Stomach (tissue), 9 donors: ENCODE measurements around the gene RAD50. TPM values are rescaled to one million over a fixed set of nuclear protein-coding genes. Genes with fewer than 3 reads are reported as not detected.

Experiments
- DNase-seq, 2 donors: peaks; one replicate each; pipeline versions ENCODE4 v3.0.0 to v3.0.0-alpha.2; 2013 to 2019
- H3K27ac ChIP-seq, 5 donors: fragments of 200-600 bp in 4 of 5; sonication (generic) in 4 of 5; one replicate each; pipeline ENCODE4 v1.5.1; 2013 to 2019; ENCODE audit warnings: mild to moderate bottlenecking in 1 of 5, moderate library complexity in 1 of 5
- H3K27me3 ChIP-seq, 3 donors: fragments of 200-600 bp; sonication (generic); one replicate each; pipeline ENCODE4 v1.5.1; 2017 to 2019; ENCODE audit warnings: mixed run types in 1 of 3
- H3K36me3 ChIP-seq, 4 donors: fragments of 200-600 bp; sonication (generic); 1 replicate in 3 of 4; 2 replicates in 1 of 4; pipeline ENCODE4 v1.5.1; 2016 to 2019
- H3K4me1 ChIP-seq, 4 donors: fragments of 200-600 bp; sonication (generic); one replicate each; pipeline ENCODE4 v1.5.1; 2016 to 2019
- H3K4me3 ChIP-seq, 4 donors: fragments of 200-600 bp; sonication (generic) in 3 of 4; one replicate each; pipeline ENCODE4 v1.5.1; 2016 to 2019; ENCODE audit warnings: mild to moderate bottlenecking in 1 of 4
- H3K9me3 ChIP-seq, 4 donors: fragments of 200-600 bp; sonication (generic); one replicate each; pipeline ENCODE4 v1.5.1; 2016 to 2019
- EP300 ChIP-seq: sonication (generic); formaldehyde crosslinking; IDR thresholded peaks from one replicate; pipeline ENCODE4 v1.6.1; 2017; ENCODE audit warnings: antibody characterized with exemption
- POLR2A ChIP-seq, 4 donors: fragments of 450-650 bp; IDR thresholded peaks; one replicate each; pipeline ENCODE4 v1.6.1; 2016; ENCODE audit warnings: antibody characterized with exemption in 4 of 4, control low read depth in 2 of 4, mild to moderate bottlenecking in 1 of 4, moderate library complexity in 1 of 4
- POLR2AphosphoS5 ChIP-seq, 3 donors: sonication (generic); formaldehyde crosslinking; IDR thresholded peaks; one replicate each; pipeline ENCODE4 v1.6.1; 2016; ENCODE audit warnings: antibody characterized with exemption in 3 of 3
- WGBS, 5 donors: extraction: QIAGEN DNeasy Blood & Tissue Kit in 3 of 5; methylation state at CpG; one replicate each; pipeline versions ENCODE4 v1.1.5 to v1.1.7; 2013 to 2018; 5-methylcytosine and 5-hydroxymethylcytosine counted together
- intact Hi-C: fragments of 100-400 bp; cut with DNase I; formaldehyde crosslinking; loops from one replicate; pipeline ENCODE4 v1.15.1; 2023; ENCODE audit warnings: low total_unique reads
- polyA plus RNA-seq, 3 donors: library from polyadenylated mRNA; stranded (reverse); fragments of 200-250 nt; gene quantifications; one replicate each; pipeline ENCODE4 v1.2.3, GENCODE V29; 2013
- total RNA-seq, 5 donors: library from RNA; depleted of rRNA; stranded (reverse); fragments of >200 nt; gene quantifications; one replicate each; pipeline versions ENCODE4 v1.1.0 to v1.2.3, GENCODE V29; 2014 to 2016
- TF ChIP-seq, protein P1 (sequence below), 7 experiments: fragments of 450-650 bp in 4 of 7; fragments of 200-600 bp in 3 of 7; sonication (generic) in 3 of 7; IDR thresholded peaks; one replicate each; pipeline ENCODE4 v1.5.1; 2016 to 2019; ENCODE audit warnings: antibody characterized with exemption in 7 of 7, control low read depth in 2 of 7, mild to moderate bottlenecking in 1 of 7
- donor health status: healthy with polysubstance abuse.
- donor health status: Bipolar disorder and iron deficiency.
- donor health status: healthy.

Gene RAD50
- total and polyA plus RNA-seq, 8 donors, result 5.2 to 93.2 (median 31.8) TPM

DNA sequence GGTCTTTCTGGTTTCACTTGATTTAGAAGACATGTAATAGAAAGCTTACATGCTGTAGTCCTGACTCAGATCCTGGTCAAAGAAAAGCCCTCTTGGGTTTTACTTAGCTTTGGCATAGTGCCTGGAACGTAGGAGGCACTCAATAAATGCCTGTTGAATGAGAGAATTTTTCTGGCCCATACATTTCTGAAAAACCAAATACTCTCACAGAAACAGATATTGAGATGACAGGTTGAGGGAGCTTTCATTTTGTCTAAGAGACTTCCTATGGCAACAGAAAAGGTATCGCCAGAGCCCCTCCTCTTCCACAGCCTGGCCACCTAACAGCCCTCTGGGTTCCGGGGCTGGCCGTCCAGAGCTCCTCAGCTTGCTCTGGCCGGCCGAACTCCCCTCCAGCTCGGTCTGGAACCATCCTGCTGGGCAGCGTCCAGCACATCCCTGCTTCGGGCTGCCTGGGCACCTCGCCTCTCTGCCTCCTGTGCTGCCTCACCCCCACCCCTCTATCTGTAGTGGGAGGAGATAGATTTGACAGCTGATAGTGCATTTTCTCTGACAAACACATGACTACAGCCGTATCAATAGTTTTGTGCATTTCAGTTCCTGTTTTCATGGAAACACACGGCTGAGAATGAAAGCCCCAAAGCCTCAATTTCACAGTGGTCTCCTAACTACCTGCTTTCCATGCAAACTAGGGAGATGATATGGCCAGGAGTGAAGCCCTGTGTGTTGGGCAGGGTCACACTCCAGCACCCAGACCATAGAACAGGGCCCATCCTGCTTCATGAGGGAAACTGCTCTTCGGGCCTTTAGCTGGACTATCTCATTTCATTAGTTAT lies 118.1 kb downstream of the RAD50 start:
- 65 to 79% (median 68%) methylated on average over 13 of the region's 13 CpGs for WGBS, 5 donors
- intact Hi-C loops, result no loop called here

DNA sequence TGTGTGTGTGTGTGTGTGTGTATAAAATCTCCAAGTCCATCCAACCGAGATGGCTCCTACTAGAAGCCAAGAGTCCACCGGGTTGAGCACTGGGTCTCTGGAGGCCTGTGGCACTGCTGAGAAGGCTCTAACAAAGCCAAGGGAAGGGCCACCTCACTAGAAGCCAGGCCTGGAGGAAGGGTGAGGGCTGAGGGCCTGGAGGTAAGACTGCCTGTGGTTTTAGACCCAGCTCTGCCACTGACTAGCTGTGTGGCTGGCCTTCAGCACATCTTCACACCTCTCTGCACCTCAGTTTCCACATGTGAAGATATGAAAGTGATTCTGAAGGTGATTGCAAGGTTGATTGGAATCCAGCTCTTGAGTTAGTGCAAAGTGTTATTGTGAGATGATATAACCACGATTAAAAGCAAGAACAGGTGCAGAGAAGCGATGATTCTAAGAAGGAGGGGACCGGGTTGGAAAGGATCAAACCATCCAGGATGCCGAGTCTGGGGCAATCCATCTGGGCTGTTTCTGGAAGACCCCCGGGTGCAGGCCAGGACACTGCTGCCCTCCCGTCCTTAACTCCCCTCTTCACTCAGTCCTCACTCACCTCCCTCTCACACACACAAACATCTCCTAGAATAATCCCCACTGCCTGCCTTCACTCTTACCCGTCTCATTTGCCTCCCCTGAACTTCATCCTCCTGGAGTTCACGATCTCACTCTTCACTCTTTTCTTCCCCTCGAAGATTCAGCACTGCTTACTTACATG lies 119.3 kb downstream of the RAD50 start:
- 89 to 97% (median 95%) methylated on average over 9 to 11 of the region's 11 CpGs for WGBS, 5 donors
- no peak overlapping the region for H3K4me3 ChIP-seq

More for the DNA sequence above, 118.1 kb downstream of the RAD50 start:
- peak overlapping the region in 4 of 5 donors; percentile 44 to 80 (median 64) for H3K27ac ChIP-seq
- no peaks in the 10 kb centered on the region for H3K36me3 ChIP-seq
- TF ChIP-seq POLR2AphosphoS5 (IDR thresholded peaks at IDR 0.05) (no peak), POLR2A (IDR thresholded peaks at IDR 0.05) (no peak), EP300 (no peak)
- TF ChIP-seq, protein P1, sequence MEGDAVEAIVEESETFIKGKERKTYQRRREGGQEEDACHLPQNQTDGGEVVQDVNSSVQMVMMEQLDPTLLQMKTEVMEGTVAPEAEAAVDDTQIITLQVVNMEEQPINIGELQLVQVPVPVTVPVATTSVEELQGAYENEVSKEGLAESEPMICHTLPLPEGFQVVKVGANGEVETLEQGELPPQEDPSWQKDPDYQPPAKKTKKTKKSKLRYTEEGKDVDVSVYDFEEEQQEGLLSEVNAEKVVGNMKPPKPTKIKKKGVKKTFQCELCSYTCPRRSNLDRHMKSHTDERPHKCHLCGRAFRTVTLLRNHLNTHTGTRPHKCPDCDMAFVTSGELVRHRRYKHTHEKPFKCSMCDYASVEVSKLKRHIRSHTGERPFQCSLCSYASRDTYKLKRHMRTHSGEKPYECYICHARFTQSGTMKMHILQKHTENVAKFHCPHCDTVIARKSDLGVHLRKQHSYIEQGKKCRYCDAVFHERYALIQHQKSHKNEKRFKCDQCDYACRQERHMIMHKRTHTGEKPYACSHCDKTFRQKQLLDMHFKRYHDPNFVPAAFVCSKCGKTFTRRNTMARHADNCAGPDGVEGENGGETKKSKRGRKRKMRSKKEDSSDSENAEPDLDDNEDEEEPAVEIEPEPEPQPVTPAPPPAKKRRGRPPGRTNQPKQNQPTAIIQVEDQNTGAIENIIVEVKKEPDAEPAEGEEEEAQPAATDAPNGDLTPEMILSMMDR (IDR thresholded peaks at IDR 0.05), result no peak
- no peaks in the 10 kb centered on the region for H3K27me3 ChIP-seq
- peak in 1 of 2 donors; percentile 77 for DNase-seq
- H3K4me1 ChIP-seq, result peaks cover 5 to 27% (median 14%) of the 10 kb centered on the region in 4 donors
- H3K9me3 ChIP-seq, result no peaks in the 10 kb centered on the region
- no peak overlapping the region for H3K4me3 ChIP-seq

GRCh38 chr5:132677191-132677590 lies 120.4 kb downstream of the RAD50 start:
- Histone ChIP-seq H3K27ac (peak overlapping the region in 3 of 5 donors; percentile 21 to 77 (median 47)), H3K36me3 (no peaks in the 10 kb centered on the region), H3K4me1 (peaks cover 5 to 27% (median 14%) of the 10 kb centered on the region in 4 donors), H3K9me3 (no peaks in the 10 kb centered on the region), H3K27me3 (no peaks in the 10 kb centered on the region), H3K4me3 (no peak overlapping the region)
- peak; percentile 73 for DNase-seq
- 31 to 52% (median 34%) methylated on average over 6 to 7 of the region's 7 CpGs for WGBS, 5 donors
- intact Hi-C loops, result no loop called here
- TF ChIP-seq EP300 (no peak), POLR2AphosphoS5 (IDR thresholded peaks at IDR 0.05) (peak in 1 of 3 donors; percentile 78)
- TF ChIP-seq, protein P1 (IDR thresholded peaks at IDR 0.05), result peak in 4 of 7 experiments; percentile 19 to 37 (median 29)

More for the DNA sequence above, 119.3 kb downstream of the RAD50 start:
- Histone ChIP-seq H3K27ac (peak overlapping the region in 2 of 5 donors; percentile 21 to 77), H3K9me3 (no peaks in the 10 kb centered on the region), H3K36me3 (no peaks in the 10 kb centered on the region), H3K27me3 (no peaks in the 10 kb centered on the region), H3K4me1 (peaks cover 5 to 27% (median 14%) of the 10 kb centered on the region in 4 donors)
- no peak for DNase-seq
- intact Hi-C loops, result no loop called here
- TF ChIP-seq POLR2AphosphoS5 (IDR thresholded peaks at IDR 0.05) (no peak), EP300 (no peak), POLR2A (IDR thresholded peaks at IDR 0.05) (no peak)
- TF ChIP-seq, protein P1 (IDR thresholded peaks at IDR 0.05), result no peak

DNA sequence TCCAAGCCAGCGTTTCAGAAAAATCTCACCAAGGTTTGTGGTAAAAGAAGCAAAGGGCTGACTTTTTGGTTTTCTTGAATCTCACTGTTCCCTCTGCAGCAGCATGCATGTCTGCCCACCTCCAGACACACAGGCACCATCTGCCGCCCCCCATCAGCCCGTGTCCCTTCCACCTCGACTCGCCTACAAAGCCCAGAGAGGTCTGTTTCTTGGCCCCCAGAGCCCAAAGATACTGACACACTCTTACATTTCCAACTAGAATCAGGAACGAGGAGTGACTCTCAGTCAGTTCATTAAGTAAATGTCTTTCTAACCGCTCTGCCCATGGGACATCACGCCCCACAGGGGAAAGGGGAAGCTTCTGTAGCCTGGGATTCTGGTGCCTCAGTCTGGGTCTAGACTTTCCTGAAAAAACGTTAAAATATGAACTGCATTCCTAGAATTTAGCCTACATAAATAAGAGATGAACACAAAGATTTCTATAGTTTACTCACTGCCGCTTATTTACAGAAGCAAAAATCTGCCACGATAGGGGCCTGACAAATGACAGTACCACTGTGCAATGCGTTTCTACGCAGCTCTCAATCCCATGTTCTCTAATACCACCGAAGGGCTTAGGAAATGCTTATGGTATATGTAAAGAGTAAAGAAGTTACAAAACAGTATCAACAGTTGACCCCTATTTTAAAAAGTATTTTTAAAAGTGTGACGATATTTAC lies 121.1 kb downstream of the RAD50 start:
- no peaks in the 10 kb centered on the region for H3K36me3 ChIP-seq
- H3K27ac ChIP-seq, result peak overlapping the region in 1 of 5 donors; percentile 77
- peaks cover 5 to 27% (median 14%) of the 10 kb centered on the region in 4 donors for H3K4me1 ChIP-seq
- intact Hi-C loops, result no loop called here
- WGBS, 5 donors, result 83 to 92% (median 90%) methylated on average over 15 of the region's 15 CpGs
- H3K4me3 ChIP-seq, result no peak overlapping the region
- TF ChIP-seq POLR2A (IDR thresholded peaks at IDR 0.05), result no peak
- no peak for TF ChIP-seq EP300
- TF ChIP-seq, protein P1 (IDR thresholded peaks at IDR 0.05), result no peak
- TF ChIP-seq POLR2AphosphoS5 (IDR thresholded peaks at IDR 0.05), result no peak
- no peaks in the 10 kb centered on the region for H3K27me3 ChIP-seq
- DNase-seq, result no peak
- H3K9me3 ChIP-seq, result no peaks in the 10 kb centered on the region
